OCI-LY7 (cell line): ENCODE measurements around the gene KCND3.

Experiments used
- CTCF ChIP-seq: fragments of 200-600 bp; sonication (generic); conservative IDR thresholded peaks from 2 replicates; pipeline ENCODE4 v1.5.1; 2014; ENCODE audit warnings: mild to moderate bottlenecking, antibody characterized with exemption, low read length, moderate library complexity, mixed read lengths
- EZH2phosphoT487 ChIP-seq: fragments of 200-600 bp; sonication (generic); IDR thresholded peaks from 2 replicates; pipeline ENCODE4 v1.6.1; 2018; ENCODE audit warnings: low read depth, borderline replicate concordance, mild to moderate bottlenecking, mixed run types, antibody characterized with exemption, low read length, moderate library complexity, mixed read lengths

- TF ChIP-seq CTCF (no peak), EZH2phosphoT487 (no peak)
Observed at GRCh38 chr1:111855260-111855659, 134.2 kb downstream of the KCND3 start.
